ENCODE results near the gene MLN. TPM values are rescaled to one million over a fixed set of nuclear protein-coding genes. Genes with fewer than 3 reads are reported as not detected.

The MLN gene
- total and polyA plus RNA-seq, 2 experiments from 2014 or later: not detected

GRCh38 chr6:33790910-33791309 is 12.9 kb downstream of the MLN start:
- H3K27ac Mint-ChIP-seq: peak overlapping the region; percentile 95
- peaks cover 82% of the 10 kb centered on the region for H3K4me1 Mint-ChIP-seq
- DNase-seq (ENCODE audit: low spot score) (no peak), ATAC-seq (peak; percentile 7)
- Histone ChIP-seq H2AFZ (no peak overlapping the region), H3K9me2 (ENCODE audit: insufficient read depth) (peaks cover 4% of the 10 kb centered on the region; the same call in 1 of the 2 replicates), H3K4me1 (ENCODE audit: insufficient read depth) (peaks cover 67% of the 10 kb centered on the region), H3K4me2 (no peak overlapping the region), H3K36me3 (ENCODE audit: insufficient read depth) (no peaks in the 10 kb centered on the region), H4K20me1 (replicated peaks; ENCODE audit: insufficient read depth) (no peaks in the 10 kb centered on the region), H3K27me3 (ENCODE audit: insufficient read depth) (no peaks in the 10 kb centered on the region; the same call in 1 of the 2 replicates), H3K79me2 (replicated peaks; ENCODE audit: insufficient read depth) (peaks cover 25% of the 10 kb centered on the region), H3K4me3 (no peak overlapping the region), H3F3A (replicated peaks; ENCODE audit: low read depth) (peaks cover 21% of the 10 kb centered on the region; the same call in 1 of the 2 replicates), H3K27ac (ENCODE audit: low read depth) (no peak overlapping the region)
- H3K27me3 Mint-ChIP-seq (ENCODE audit: insufficient read depth, low read depth, poor library complexity): peaks cover 10% of the 10 kb centered on the region
- peaks cover 8% of the 10 kb centered on the region; the same call in 2 of the 3 replicates for H3K36me3 Mint-ChIP-seq (ENCODE audit: low read depth)
- no peaks in the 10 kb centered on the region for H3K9me3 Mint-ChIP-seq
- no peak for TF ChIP-seq ETS1 (IDR thresholded peaks at IDR 0.05)
- TF ChIP-seq REST (IDR thresholded peaks at IDR 0.05; ENCODE audit: unreplicated experiment): no peak
- no peak for TF ChIP-seq EZH2phosphoT487 (IDR thresholded peaks at IDR 0.05; ENCODE audit: unreplicated experiment)
- no peak for TF ChIP-seq ZNF462 (CRISPR knock-in tag; IDR thresholded peaks at IDR 0.05)
- TF ChIP-seq NANOG (IDR thresholded peaks at IDR 0.05; ENCODE audit: borderline replicate concordance): no peak
- TF ChIP-seq, protein P1, sequence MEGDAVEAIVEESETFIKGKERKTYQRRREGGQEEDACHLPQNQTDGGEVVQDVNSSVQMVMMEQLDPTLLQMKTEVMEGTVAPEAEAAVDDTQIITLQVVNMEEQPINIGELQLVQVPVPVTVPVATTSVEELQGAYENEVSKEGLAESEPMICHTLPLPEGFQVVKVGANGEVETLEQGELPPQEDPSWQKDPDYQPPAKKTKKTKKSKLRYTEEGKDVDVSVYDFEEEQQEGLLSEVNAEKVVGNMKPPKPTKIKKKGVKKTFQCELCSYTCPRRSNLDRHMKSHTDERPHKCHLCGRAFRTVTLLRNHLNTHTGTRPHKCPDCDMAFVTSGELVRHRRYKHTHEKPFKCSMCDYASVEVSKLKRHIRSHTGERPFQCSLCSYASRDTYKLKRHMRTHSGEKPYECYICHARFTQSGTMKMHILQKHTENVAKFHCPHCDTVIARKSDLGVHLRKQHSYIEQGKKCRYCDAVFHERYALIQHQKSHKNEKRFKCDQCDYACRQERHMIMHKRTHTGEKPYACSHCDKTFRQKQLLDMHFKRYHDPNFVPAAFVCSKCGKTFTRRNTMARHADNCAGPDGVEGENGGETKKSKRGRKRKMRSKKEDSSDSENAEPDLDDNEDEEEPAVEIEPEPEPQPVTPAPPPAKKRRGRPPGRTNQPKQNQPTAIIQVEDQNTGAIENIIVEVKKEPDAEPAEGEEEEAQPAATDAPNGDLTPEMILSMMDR (conservative IDR thresholded peaks at IDR 0.05; ENCODE audit: low read depth in 2 of 2): no peak
- no peak for TF ChIP-seq JUNB (IDR thresholded peaks at IDR 0.05; ENCODE audit: unreplicated experiment)
- no peak for TF ChIP-seq STAT1 (IDR thresholded peaks at IDR 0.05; ENCODE audit: unreplicated experiment)
- no peak for TF ChIP-seq CREB1 (CRISPR knock-in tag; IDR thresholded peaks at IDR 0.05; ENCODE audit: low read depth)
- TF ChIP-seq ZNF114 (CRISPR knock-in tag; IDR thresholded peaks at IDR 0.05): no peak
- TF ChIP-seq ZNF331 (CRISPR knock-in tag; IDR thresholded peaks at IDR 0.05; ENCODE audit: low read depth): no peak
- peak overlapping the region; percentile 5; the same call in 2 of the 3 replicates for H3K4me3 Mint-ChIP-seq
